Activated T-cell treated with anti-CD3 and anti-CD28 coated beads for 48 hours (primary cell): ENCODE results near the gene AKAP14.
A peak's percentile ranks its signal among the peaks of the same experiment; 100 is the strongest.
"Not testable (repeated sequence)": the region's sequence is repeated elsewhere in the genome, so short reads cannot be mapped to it uniquely, and the experiment has no call there.

Source experiments
- DNase-seq: peaks from one replicate; pipeline ENCODE4 v3.0.0-alpha.2; 2020; ENCODE audit warnings: low read depth

AKAP14 gene

GRCh38 chrX:119922391-119922790, 26.7 kb downstream of the AKAP14 start:
- not testable (repeated sequence) for DNase-seq

DNA sequence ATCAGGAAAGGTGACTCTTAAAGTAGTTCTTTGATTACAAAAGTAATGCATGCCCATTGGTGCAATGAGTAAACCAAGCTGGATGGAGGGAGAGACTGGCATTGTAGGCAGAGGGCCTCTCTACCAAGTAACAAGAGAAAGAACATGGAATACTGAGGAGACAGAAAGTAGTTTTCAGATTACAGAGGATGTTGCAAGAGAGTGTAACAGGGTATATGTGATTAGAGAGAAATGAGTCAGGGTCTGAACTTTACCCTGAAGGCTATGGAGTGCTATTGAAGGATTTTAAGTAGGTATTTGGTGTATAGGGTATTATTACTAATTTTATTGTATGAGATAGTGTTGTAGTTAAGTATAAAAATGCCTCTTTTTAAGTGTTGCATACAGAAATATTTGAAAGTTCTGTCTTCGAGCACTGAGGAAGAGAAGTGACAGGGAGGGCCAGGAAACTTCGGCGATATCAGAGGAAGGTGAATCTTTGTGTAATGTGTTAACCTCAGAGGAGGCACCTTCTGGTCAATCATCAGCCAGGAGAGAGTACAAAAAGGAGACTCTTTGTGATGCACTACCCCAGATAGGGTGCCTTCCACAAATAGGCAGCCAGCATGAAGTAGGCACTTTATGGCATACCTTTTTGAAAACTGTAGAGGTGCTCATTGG, 39.7 kb downstream of the AKAP14 start:
- DNase-seq, result no peak

DNA sequence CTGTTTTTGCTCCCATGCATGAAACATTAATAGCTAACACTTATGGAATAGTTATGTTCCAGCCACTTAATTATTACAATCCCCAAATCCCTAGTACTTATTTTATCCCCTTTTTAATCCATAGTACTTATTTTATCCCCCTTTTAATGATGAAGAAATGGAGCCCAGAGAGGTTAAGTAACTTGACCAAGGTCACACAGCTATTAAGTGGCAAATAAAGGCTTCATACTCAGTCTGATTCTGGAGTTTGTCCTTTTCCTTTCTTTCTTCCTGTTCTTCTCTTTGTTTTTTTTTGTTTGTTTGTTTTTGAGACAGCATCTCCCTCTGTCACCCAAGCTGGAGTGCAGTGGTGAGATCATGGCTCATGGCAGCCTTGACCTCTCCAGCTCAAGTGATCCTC, 45.6 kb downstream of the AKAP14 start:
- DNase-seq, result no peak

- DNase-seq, result no peak
Measured at GRCh38 chrX:119942173-119942819, 46.6 kb downstream of the AKAP14 start.

DNA sequence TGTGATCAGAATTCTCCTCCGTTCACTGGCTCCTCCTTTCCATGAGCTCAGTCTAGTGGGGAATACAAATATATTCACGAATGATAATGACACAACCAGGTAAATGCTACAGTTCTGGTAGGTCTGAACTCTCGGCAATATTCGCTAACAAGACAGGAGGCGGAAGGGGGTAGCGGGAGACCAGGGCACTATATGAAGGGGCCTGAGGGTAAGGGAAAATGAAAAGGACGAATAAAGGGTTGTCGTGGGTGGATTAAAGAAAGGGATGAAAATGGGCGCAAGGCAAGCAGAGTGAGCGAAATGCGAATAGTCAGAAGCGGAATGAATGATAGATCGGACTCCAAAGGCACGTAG, 47.1 kb downstream of the AKAP14 start:
- no peak for DNase-seq

DNA sequence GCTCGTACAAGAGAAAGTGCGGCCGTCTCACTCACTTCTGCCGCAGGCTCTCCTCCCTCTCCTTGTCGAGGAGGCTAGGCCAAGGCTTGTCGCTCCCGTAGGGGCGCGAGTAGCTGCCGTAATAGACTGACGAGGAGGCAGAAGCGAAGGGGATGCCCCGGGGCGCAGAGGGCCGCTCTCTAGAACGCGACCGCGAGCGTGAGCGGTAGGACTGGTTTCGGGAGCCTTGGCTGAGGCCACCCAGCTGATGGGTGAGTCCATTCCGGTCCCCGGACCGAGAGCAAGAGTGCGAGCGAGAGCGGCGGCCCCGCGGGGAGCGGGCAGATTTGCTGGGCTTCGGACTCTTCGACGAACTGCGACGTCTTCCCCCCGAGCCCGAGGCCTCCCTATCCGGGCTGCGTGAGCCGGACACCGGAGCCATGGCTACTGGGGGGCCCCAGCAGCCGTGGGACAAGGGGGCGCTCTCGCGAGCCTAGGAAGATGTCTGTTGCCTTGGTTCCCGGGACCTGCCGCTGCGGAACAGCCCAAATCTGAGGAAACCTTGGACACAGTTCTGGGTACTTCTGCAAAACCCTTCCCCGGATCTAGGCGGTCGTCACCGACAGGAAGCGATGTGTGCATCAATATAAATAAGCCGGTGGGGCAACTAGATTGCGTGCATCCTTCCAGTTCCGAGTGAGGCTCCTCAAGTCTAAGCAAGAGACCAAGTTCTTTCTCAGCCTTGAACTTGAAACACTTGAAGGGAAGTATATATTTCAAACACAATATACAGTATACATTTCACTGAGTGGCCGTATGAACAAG, 47.7 kb downstream of the AKAP14 start, which contains the start of gene NKAP:
TSS of gene NKAP (minus strand) at position 567 of the 804 bp plus-strand sequence. CDS start at position 421, 146 bp downstream.
- DNase-seq, result peak; percentile 71

DNA sequence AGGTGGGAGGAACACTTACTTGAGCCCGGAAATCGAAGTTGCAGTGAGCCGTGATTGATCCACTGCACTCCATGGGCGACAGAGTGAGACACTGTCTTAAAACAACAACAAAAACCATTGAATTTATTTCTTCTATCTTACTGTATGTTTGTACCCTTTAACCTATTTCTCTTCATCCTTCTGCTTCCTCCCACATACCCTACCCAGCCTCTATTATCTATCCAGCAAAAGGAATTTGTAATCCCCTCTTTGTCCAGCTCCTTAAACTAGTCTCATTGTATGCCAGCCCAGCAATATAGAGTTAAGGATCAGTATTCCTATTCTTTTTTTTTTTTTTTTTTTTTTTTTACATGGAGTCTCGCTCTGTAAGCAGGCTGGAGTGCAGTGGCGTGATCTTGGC, 49.8 kb downstream of the AKAP14 start:
- no peak for DNase-seq

DNA sequence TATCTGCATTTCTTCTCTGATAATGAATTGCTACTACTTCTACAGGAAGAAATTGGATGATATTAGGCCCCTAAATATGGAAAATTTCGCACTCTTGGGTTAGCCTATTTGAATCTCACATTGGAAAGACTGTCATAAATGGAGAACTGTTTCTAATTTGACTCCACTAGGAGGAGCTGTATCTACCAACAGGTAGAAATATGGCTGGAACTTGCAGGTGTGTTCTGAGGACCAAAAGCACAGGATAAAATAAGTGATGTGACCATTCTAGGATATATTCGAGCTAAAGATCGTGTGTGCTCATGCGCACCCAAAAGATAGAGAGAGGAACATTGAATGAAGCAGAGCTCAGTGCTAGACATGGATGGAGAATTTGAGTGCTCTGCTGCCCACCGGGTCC, 52.7 kb downstream of the AKAP14 start:
- no peak for DNase-seq

DNA sequence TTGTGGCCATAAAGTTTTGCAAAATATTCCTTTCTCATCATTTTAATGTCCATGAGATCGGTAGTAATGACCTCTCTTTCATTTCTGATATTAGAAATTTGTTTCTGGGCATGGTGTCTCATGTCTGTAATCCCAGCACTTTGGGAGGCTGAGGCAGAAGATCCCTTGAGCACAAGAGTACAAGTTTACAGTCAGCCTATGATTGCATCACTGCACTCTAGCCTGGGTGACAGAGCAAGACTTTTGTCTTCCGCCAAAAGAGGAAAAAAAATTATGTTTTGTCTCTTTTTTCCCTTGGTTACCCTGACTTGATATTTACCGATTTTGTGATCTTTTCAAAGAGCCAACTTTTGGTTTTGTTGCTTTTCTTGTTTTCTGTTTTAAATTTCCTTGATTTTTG, 58.7 kb downstream of the AKAP14 start:
- DNase-seq, result no peak

DNA sequence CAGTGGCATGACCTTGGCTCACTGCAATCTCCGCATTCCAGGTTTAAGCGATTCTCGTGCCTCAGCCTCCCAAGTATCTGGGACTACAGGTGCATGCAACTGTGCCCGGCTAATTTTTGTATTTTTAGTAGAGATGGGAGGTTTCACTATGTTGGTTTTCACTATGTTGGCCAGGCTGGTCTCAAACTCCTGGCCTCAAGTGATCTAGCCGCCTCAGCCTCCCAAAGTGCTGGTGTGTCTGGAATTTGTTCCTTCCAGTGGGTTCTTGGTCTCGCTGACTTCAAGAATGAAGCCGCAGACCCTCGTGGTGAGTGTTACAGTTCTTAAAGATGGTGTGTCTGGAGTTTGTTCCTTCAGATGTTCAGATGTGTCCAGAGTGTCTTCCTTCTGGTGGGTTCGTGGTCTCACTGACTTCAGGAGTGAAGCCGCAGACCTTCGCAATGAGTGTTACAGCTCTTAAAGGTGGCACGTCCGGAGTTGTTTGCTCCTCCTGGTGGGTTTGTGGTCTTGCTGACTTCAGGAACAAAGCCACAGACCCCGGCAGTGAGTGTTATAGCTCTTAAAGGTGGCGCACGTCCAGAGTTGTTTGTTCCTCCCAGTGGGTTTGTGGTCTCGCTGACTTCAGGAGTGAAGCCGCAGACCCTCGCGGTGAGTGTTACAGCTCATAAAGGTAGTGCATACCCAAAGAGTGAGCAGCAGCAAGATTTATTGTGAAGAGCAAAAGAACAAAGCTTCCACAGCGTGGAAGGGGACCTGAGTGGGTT, 60.3 kb downstream of the AKAP14 start:
- peak; percentile 41 for DNase-seq

DNA sequence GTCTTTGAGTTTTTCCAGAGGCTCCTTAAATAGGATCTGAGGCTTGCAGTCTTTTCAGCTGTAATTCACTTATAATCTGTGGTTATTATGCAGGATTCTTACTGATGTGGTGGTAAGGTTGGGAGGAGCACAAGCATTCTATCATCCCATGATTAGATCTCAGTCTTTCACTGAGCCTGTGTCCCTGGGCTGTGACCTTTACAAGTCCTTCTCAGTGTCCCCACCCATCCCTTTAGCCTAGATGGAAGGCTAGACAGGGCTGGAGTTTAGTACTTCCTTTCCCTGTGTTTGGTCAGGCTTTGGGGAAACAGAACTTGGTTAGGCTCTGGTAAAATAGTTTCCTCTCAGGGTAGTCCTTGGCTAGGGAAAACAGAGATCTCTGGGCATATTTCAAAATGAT, 64.9 kb downstream of the AKAP14 start:
- DNase-seq, result no peak

DNA sequence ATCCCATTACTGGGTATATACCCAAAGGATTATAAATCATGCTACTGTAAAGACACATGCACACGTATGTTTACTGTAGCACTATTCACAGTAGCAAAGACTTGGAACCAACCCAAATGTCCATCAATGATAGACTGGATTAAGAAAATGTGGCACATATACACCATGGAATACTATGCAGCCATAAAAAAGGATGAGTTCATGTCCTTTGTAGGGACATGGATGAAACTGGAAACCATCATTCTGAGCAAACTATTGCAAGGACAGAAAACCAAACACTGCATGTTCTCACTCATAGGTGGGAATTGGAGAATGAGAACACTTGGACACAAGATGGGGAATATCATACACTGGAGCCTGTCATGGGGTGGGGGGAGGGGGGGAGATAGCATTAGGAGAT, 71.1 kb downstream of the AKAP14 start:
- not testable (repeated sequence) for DNase-seq
